Gastrocnemius medialis (tissue), 4 donors: ENCODE measurements around the gene MEIKIN.

Experiments used
- POLR2A ChIP-seq, 2 donors: fragments of 450-650 bp; IDR thresholded peaks; one replicate each; pipeline ENCODE4 v1.6.1; 2017; ENCODE audit warnings: antibody characterized with exemption in 2 of 2, mild to moderate bottlenecking in 2 of 2, moderate library complexity in 2 of 2
- TF ChIP-seq, protein P1 (sequence below), 5 experiments: fragments of 450-650 bp in 3 of 5; fragments of 200-600 bp in 2 of 5; sonication (generic) in 2 of 5; IDR thresholded peaks in 4 of 5; conservative IDR thresholded peaks in 1 of 5; 1 replicate in 4 of 5; 2 replicates in 1 of 5; pipeline ENCODE4 v1.5.1; 2016 to 2019; ENCODE audit warnings: antibody characterized with exemption in 5 of 5, mild to moderate bottlenecking in 3 of 5, moderate library complexity in 3 of 5

DNA sequence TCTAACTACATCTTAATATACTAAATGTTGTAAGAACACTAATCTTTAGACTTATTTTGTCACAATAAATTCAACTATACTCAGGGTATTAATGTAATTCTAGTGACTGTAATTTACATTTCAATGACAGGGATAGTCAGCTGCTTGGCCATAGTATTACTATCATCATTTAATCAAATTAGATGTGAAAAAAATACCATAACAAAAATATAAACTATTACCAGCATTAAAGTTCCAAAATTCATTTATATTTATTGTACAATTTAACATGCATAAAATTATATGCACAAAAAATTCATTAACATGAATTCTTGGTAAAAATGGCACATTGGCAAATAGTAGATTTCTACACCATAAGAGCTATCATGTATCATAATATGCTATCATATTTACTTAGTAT lies 177.6 kb downstream of the MEIKIN start:
- TF ChIP-seq, protein P1, sequence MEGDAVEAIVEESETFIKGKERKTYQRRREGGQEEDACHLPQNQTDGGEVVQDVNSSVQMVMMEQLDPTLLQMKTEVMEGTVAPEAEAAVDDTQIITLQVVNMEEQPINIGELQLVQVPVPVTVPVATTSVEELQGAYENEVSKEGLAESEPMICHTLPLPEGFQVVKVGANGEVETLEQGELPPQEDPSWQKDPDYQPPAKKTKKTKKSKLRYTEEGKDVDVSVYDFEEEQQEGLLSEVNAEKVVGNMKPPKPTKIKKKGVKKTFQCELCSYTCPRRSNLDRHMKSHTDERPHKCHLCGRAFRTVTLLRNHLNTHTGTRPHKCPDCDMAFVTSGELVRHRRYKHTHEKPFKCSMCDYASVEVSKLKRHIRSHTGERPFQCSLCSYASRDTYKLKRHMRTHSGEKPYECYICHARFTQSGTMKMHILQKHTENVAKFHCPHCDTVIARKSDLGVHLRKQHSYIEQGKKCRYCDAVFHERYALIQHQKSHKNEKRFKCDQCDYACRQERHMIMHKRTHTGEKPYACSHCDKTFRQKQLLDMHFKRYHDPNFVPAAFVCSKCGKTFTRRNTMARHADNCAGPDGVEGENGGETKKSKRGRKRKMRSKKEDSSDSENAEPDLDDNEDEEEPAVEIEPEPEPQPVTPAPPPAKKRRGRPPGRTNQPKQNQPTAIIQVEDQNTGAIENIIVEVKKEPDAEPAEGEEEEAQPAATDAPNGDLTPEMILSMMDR (IDR thresholded peaks at IDR 0.05 in 4 of 5, conservative IDR thresholded peaks at IDR 0.05 in 1 of 5): no peak
- TF ChIP-seq POLR2A (IDR thresholded peaks at IDR 0.05): no peak
